ENCODE results near the gene GJC1. TPM values are rescaled to one million over a fixed set of nuclear protein-coding genes. Genes with fewer than 3 reads are reported as not detected.
"Not testable (repeated sequence)": the region's sequence is repeated elsewhere in the genome, so short reads cannot be mapped to it uniquely, and the experiment has no call there.

GJC1 gene
- total RNA-seq, 2 donors from 2014 or later, result 0.95 to 18.6 TPM

DNA sequence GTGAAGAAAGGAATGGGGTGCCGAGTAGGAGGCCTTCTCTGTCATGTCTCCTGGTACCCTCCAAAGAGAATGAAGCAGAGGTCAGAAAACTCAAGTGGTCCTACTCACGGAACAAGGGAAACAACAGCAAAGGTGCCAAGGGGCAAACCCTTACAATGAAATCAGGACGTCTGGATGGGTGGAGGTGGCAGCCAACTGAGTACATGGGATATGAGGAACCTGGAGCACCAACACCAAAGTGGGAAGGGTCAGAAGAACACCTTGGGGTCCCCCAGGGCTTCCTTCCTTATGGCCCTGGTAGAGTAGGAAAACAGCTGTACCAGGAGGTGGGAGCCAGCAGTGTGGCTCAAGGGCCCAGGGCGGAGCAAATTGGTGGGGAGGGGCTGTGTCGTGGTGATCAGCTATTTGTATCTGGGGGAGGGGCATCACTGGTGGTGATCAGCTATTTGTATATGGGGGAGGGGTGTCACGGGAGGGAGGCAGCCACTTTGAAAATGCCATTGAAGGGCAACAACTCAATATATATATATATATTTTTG is 18.2 kb upstream of the GJC1 start:
- intact Hi-C loops (cut with DNase I, micrococcal nuclease), result no loop called here
- ATAC-seq, result no peak
- DNase-seq, result no peak

DNA sequence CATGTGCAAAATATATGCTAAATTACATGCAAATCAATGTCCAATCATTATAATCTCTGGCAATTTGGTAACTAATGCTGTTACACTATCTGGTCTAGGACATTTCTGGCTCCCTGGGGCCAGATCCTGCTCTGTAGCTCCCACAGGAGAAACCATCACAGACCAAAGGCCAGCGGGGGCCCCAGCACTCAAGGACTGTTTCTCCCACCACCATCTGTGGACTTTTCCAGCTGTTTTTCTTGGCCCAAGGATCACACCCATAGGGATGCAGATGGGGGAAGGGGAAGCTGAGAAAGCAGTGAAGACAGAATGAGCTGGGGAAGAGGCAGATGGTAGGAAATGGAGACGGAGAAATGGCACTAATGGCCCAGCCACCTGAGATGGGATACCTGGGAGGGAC is 17.5 kb upstream of the GJC1 start, which contains the start of gene HIGD1B:
TSS of gene HIGD1B (plus strand) at position 298 of the 400 bp plus-strand sequence. CDS start 270 bp downstream, outside the sequence.
- intact Hi-C loops (cut with DNase I, micrococcal nuclease), result no loop called here
- DNase-seq, result no peak
- ATAC-seq, result no peak

DNA sequence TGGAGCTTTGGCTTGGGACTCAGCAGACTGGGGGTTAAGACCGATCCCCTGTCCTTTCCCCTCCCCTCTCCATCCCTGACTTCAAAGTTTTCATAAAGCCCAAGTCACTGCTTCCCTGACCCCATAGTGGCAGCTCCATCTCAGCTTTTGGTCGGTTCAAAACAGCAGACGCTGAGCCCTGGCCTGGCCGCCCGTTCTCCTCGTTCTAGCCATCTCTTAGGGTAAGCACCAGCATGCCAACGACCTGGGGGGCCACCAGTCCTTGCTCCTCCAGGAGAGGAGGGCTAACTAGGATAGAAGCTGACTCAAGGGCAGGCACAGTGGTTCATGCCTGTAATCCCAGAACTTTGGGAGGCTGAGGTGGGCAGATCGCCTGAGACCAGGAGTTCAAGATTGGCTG is 16.1 kb upstream of the GJC1 start:
- ATAC-seq, result no peak
- intact Hi-C loops (cut with DNase I, micrococcal nuclease), result no loop called here
- DNase-seq, result no peak

DNA sequence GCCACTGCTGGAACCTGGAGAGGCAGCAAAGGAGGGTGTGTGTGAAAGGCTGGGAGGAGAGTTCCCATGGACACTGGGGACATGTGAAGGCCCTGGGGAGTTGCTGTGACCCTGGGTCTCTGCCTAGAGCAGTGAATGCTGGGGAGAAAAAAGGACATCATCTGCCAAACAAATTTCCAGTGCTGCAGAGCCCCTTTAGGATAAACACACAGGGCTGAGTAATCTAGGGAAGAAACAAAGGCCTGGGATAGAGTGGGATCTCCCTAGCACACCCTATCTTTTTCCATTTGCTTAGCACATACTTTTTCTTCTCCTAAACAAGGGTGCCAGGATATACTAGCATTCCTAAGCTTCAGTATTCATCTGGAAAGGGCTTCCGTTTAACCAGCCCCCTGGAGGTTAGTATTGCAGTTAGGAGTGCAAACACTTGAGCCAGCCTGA is 14.3 kb upstream of the GJC1 start:
- DNase-seq (no peak), ATAC-seq (no peak)
- intact Hi-C loops (cut with DNase I, micrococcal nuclease), result no loop called here

DNA sequence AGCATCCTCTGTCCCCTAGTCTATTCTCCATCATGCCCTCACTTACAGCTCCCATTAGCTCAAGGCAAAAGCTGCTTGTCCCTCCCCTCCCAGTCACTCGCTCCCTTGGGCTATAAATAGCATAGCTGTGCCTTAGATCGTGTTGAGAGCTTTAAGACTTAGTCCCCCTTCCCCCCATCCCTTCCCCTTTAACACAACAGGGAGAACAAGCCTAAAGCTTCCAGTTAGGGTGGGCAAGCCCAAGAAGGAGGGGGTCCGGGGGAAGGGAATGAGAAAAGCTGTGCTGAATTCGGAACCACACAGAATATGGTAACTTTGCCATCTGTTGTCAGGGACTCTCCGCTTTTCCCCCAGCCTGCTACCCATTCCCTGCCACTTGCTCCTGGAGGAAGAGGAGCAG is 12.7 kb upstream of the GJC1 start:
- DNase-seq, result no peak
- no peak for ATAC-seq
- intact Hi-C loops (cut with DNase I, micrococcal nuclease), result no loop called here

DNA sequence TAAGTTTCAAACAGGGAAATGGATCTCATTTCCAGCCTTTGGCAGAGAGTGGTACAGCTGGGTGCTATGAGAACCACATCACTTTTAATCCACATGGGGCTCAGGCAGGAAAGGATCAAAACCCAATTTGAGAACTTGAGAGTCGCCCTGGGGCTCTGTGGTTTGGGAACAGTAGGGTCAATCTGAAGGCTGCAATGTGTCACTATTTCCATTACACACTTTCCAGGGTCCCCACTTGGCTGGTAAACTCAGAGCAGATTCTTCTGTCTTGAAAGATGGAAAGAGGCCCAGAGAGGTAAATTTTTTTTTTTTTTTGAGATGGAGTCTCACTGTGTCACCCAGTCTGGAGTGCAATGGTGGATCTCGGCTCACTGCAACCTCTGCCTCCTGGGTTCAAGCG is 10.8 kb upstream of the GJC1 start:
- DNase-seq (no peak), ATAC-seq (no peak)
- intact Hi-C loops (cut with DNase I, micrococcal nuclease), result no loop called here

DNA sequence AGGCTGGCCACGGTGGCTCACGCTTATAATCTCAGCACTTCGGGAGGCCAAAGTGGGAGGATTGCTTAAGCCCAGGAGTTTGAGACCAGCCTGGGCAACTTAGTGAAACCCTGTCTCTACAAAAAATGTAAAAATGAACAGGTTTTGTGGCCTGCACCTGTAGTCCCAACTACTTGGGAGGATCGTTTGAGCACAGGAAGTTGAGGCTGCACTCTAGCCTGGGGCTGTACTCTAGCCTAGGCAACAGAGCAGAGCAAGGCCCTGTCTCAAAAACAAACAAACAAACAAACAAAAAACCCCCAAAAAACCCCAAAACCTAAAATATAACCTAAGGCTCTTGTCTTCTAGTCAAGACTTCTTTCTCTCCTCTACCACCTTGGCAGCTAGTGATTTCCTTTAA is 10.2 kb upstream of the GJC1 start:
- DNase-seq (no peak), ATAC-seq (no peak)
- intact Hi-C loops (cut with DNase I, micrococcal nuclease), result no loop called here

DNA sequence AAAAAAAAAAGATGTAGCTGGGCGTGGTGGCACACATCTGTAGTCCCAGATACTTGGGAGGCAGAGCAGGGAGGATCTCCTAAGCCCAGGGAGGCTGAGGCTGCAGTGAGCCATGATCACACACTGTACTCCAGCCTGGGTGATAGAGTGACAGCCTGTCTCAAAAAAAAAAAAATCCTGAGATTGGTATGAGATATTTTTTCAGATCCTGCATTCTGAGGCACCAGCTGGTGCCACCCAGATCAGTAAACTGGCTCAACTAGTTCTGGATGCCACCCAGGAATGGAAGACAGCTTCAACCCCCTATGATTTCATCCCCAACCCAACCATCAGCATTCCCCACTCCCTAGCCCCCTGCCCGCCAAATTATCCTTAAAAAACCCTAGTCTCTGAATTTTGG is 7.1 kb upstream of the GJC1 start:
- ATAC-seq (no peak), DNase-seq (no peak)
- intact Hi-C loops (cut with DNase I, micrococcal nuclease), result no loop called here

DNA sequence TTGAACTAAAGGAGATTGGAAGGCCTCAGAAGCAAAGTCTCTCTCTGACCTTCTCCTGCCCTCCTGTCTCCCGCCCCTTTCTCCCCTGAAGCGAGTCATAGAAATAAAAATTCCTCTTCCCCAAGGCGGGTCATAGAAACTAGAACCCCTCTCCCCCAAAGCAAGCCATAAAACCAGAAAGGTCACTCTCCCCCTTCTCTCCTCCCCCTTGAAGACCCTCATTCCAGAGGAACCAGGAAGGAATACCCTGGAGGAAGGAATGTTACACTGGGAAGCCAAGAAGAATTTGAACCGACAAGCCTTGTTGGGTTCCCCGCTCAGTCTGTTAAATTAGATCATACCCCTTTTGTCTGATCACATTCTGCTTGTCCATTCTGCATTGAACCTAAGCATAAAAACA is 2.7 kb upstream of the GJC1 start:
- intact Hi-C loops (cut with DNase I, micrococcal nuclease), result no loop called here
- ATAC-seq (no peak), DNase-seq (no peak)

DNA sequence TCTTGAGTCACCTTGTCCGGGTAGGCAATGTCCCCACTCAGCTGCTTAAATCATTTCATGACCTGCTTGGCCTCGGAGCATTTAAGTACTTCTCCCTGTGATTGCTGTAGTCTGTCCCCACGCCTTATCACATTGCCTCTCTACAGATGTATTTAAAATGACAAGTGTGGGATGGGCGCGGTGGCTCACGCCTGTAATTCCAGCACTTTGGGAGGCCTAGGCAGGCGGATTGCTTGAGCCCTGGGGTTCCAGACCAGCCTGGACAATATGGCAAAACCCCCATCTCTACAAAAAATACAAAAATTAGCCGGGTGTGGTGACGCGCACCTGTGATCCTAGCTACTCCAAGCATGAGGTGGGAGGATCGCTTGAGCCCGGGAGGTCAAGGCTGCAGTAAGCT is 1.3 kb upstream of the GJC1 start:
- DNase-seq (no peak), ATAC-seq (no peak)
- intact Hi-C loops (cut with DNase I, micrococcal nuclease), result no loop called here

DNA sequence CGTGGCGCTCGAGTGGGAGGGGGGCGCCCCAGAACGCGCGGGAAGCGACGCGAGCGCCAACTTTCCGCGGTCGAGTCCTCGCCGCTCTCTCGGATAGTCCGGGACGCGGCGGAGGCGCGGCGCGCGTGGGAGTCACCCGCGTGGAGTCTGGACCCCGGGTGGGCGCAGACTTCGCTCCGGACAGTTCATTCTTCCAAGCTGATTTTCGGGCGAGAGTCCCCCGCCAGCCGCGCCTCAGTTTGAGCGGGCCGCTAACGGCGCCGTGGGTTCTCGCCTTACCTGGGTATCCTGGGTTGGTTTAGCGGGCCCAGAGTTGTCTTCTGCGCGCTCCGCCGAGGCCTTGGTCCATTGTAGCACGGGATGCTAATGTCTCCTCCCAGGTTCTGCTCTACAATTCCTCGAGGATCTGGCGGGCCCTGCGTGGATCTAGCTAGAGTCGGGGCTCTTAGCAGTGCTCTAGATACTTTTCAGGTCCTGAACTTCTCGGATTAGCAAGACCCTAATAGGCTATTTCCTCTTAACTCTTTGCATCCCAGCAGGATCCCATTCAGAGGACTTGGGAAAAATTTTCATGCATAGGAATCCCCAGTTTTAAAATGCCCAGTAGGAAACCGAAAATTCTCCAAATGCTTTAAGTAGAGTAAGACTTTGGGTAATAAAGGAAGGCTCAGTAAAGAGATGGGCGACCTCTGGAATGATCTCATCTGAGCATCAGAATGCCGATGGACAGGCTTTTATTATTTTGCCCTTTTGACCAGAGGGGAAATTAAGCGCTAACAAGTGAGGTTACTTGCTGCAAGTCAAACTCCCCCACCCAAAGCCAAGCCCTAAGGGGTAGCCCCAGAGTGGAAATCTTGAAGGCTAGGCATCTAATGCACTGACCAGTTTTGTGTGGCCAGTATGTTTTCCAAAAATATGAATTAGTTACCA is 537 bp upstream of the GJC1 start:
- ATAC-seq (no peak), DNase-seq (peak in 1 of 2 donors; percentile 23)
- intact Hi-C loops (cut with DNase I, micrococcal nuclease), result no loop called here

DNA sequence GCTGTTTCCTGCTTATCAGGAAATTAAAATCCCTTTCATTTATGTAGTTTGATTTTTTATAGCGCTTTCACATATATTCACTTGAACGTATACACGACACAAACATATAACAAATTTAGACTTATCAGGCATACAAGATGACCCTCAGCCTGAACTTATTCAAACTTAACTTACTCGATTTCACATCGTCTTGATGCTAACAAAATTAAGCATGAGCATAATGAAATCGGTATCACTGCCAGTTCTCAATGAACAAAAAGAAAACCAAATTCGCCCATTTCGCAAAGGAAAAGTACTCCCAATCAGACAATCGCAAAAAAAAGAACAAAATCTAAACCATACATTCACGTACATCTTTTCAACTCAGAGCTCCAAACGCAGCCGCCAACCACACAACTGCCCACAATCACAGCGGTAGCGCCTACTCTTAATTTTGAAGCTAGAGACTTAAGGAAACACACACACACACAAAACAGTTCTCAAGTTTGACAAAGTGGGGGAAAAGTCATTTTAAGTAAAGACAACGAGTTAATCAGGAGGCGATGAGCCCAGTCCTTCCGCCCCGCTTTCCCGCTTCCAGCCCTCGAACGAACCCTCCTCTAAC is 1.1 kb downstream of the GJC1 start:
- intact Hi-C loops (cut with DNase I, micrococcal nuclease), result no loop called here
- ATAC-seq, result no peak
- peak in 1 of 2 donors; percentile 9 for DNase-seq

DNA sequence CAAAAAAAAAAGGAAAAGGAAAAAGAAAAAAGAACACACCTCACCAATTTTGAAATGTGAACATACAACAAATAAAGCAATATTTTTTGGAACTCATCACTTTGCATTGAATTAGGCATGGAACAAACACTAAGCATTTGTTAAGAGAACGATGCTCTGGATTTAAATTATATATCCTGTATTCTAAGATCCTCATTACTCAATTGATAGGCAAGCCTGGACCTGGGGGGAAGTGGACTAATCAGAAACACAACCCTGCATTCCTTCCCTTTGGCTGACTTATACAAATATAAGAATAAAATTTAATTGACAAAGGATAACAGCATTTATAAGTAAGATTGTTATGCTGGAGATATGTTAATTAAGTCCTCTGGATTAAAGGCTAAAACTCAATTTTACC is 2.2 kb downstream of the GJC1 start:
- DNase-seq (no peak), ATAC-seq (no peak)
- intact Hi-C loops (cut with DNase I, micrococcal nuclease), result no loop called here

DNA sequence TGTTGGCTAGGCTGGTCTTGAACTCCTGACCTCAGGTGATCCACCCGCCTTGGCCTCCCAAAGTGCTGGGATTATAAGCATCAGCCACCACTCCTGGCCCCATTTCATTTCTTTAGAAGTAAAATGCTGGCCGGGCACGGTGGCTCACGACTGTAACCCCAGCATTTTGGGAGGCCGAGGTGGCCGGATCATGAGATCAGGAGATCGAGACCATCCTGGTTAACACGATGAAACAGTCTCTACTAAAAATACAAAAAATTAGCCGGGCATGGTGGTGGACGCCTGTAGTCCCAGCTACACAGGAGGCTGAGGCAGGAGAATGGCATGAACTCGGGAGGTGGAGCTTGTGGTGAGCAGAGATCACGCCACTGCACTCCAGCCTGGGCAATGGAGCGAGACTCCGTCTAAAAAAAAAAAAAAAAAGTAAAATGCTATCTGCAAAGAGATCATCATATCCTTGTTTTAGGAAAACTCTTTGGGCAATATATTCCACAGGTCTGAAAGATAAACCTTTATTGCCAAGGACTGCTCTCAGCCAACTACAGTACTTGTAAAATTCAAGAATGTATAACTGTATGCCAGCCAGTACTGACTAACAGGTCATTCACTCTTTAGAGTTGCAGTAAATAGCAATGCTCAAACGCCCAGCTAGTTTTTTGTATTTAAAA is 3.8 kb downstream of the GJC1 start:
- ATAC-seq (no peak), DNase-seq (no peak)
- intact Hi-C loops (cut with DNase I, micrococcal nuclease), result no loop called here

DNA sequence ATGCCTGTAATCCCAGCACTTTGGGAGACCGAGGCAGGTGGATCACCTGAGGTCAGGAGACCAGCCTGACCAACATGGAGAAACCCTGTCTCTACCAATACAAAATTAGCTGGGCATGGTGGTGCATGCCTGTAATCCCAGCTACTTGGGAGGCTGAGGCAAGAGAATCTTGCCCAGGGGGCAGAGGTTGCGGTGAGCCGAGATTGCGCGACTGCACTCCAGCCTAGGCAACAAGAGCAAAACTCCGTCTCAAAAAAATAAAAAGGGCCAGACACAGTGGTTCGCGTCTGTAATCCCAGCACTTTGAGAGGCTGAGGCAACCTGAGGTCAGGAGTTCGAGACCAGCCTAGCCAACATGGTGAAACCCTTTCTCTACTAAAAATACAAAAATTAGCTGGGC is 4.9 kb downstream of the GJC1 start:
- intact Hi-C loops (cut with DNase I, micrococcal nuclease); ATAC-seq; DNase-seq: not testable (repeated sequence)

DNA sequence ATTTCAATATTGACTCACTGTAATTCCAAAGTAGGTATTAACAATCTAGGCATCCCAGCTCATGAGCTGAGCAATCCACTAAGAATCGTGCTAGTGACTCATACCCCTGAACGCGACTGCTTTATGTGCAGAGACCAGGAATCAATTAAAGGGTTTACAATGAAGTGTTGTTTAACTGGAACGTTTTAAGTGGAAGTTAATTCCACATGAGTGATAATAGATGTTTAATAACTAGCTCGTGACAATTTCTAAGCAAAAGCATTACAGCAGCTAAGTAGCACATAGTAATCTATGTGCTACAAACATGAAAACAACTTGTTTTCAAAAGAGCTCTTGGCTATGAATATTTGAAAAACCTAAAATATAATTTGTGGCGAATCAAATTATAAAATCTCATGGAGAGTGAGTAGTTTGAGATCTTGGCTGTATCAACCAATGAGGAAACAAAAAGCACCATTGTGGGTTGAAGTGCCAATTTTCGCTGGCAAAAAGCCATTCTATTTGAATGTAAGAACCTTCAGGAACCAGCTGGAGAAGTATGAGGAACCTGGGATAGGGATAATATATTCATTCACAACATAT is 9.4 kb downstream of the GJC1 start:
- no peak for DNase-seq
- no peak for ATAC-seq
- intact Hi-C loops (cut with DNase I, micrococcal nuclease), result no loop called here

DNA sequence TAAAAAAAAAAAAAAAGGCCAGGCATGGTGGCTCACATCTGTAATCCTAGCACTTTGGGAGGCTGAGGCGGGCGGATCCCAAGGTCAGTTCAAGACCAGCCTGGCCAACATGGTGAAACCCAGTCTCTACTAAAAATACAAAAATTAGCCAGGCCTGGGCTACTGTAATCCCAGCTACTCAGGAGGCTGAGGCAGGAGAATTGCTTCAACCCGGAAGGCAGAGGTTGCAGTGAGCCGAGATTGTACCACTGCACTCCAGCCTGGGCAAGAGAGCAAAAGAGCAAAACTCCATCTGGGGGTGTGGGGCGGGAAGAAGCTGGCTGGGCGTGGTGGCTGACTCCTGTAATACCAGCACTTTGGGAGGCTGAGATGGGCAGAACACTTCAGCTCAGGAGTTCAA is 11.6 kb downstream of the GJC1 start:
- ATAC-seq; DNase-seq; intact Hi-C loops (cut with DNase I, micrococcal nuclease): not testable (repeated sequence)

DNA sequence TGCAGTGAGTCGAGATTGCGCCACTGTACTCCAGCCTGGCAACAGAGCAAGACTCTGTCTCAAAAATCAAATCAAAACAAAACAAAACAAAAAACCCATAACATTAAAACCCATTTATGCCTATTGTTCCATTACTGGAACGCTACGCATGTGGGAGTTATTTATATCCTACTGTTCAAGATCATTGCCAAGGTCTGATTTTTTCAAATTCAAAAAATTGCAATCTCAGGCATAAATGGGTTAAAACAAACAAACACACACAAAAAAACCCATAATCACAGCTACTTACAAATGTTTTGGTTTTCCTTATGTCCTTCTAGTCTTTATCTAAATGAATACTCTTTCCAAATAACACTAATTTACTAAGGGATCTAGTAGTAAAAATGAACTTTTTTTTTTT is 17.8 kb downstream of the GJC1 start:
- no peak for DNase-seq
- no peak for ATAC-seq
- intact Hi-C loops (cut with DNase I, micrococcal nuclease), result no loop called here

Measured in left colon (tissue), 2 donors.